Liver (tissue), 9 donors: ENCODE data around the gene SNCA. TPM values are rescaled to one million over a fixed set of nuclear protein-coding genes. Genes with fewer than 3 reads are reported as not detected.

Experiments
- DNase-seq: peaks from one replicate; pipeline ENCODE4 v3.0.0-alpha.2; 2017; ENCODE audit warnings: low spot score
- H3K27ac ChIP-seq, 2 donors: one replicate each; pipeline ENCODE4 v1.7.0; 2013; ENCODE audit warnings: inconsistent platforms in 2 of 2, low read length in 2 of 2, control low read depth in 1 of 2, low read depth in 1 of 2, mild to moderate bottlenecking in 1 of 2
- H3K27me3 ChIP-seq, 4 donors: one replicate each; pipeline versions ENCODE4 v1.6.1 to v1.7.0; 2013; ENCODE audit warnings: low read length in 3 of 4, inconsistent platforms in 1 of 4, mild to moderate bottlenecking in 1 of 4, moderate library complexity in 1 of 4; ENCODE audit not compliant: control insufficient read depth in 4 of 4, insufficient read depth in 4 of 4
- H3K36me3 ChIP-seq, 4 donors: one replicate each; pipeline versions ENCODE4 v1.6.1 to v1.7.0; 2013; ENCODE audit warnings: low read length in 3 of 4, mild to moderate bottlenecking in 3 of 4, low read depth in 1 of 4, moderate library complexity in 1 of 4; ENCODE audit not compliant: control insufficient read depth in 4 of 4, insufficient read depth in 3 of 4
- H3K4me1 ChIP-seq, 4 donors: one replicate each; pipeline versions ENCODE4 v1.6.1 to v1.7.0; 2013; ENCODE audit warnings: low read length in 3 of 4, mild to moderate bottlenecking in 3 of 4, moderate library complexity in 1 of 4; ENCODE audit not compliant: control insufficient read depth in 4 of 4, insufficient read depth in 4 of 4
- H3K4me3 ChIP-seq, 3 donors: one replicate each; pipeline versions ENCODE4 v1.6.1 to v1.7.0; 2013; ENCODE audit warnings: low read length in 3 of 3, control low read depth in 1 of 3, low read depth in 1 of 3, mild to moderate bottlenecking in 1 of 3
- H3K9ac ChIP-seq, 2 donors: one replicate each; pipeline ENCODE4 v1.7.0; 2013; ENCODE audit warnings: low read length in 2 of 2, mild to moderate bottlenecking in 2 of 2, moderate library complexity in 2 of 2, control low read depth in 1 of 2, low read depth in 1 of 2
- H3K9me3 ChIP-seq, 4 donors: one replicate each; pipeline versions ENCODE4 v1.6.1 to v1.7.0; 2013; ENCODE audit warnings: low read length in 3 of 4; ENCODE audit not compliant: control insufficient read depth in 4 of 4
- ATF3 ChIP-seq: IDR thresholded peaks from 2 replicates; pipeline ENCODE4 v1.6.1; 2016; ENCODE audit warnings: antibody characterized with exemption
- CTCF ChIP-seq: fragments of 150-350 bp; IDR thresholded peaks from 2 replicates; pipeline ENCODE4 v1.5.1; 2017; ENCODE audit warnings: improper control_type of control experiment, low read depth, low read length; ENCODE audit not compliant: missing input control
- EGR1 ChIP-seq, 2 donors: IDR thresholded peaks; 2 replicates each; pipeline ENCODE4 v1.6.1; 2016 to 2018; ENCODE audit warnings: antibody characterized with exemption in 2 of 2, low read depth in 2 of 2
- FOXA2 ChIP-seq: IDR thresholded peaks from 2 replicates; pipeline ENCODE4 v1.6.1; 2016; ENCODE audit warnings: antibody characterized with exemption
- GABPA ChIP-seq, 2 donors: IDR thresholded peaks in 1 of 2; conservative IDR thresholded peaks in 1 of 2; 2 replicates each; pipeline ENCODE4 v1.6.1; 2016; ENCODE audit warnings: antibody characterized with exemption in 2 of 2, mild to moderate bottlenecking in 1 of 2, moderate library complexity in 1 of 2
- HNF4A ChIP-seq, 2 donors: conservative IDR thresholded peaks; 2 replicates each; pipeline ENCODE4 v1.6.1; 2016; ENCODE audit warnings: antibody characterized with exemption in 2 of 2, mild to moderate bottlenecking in 2 of 2
- HNF4G ChIP-seq: IDR thresholded peaks from 2 replicates; pipeline ENCODE4 v1.6.1; 2016; ENCODE audit warnings: antibody characterized with exemption
- JUND ChIP-seq, 2 donors: IDR thresholded peaks; 2 replicates each; pipeline ENCODE4 v1.6.1; 2016; ENCODE audit warnings: antibody characterized with exemption in 2 of 2
- MAX ChIP-seq: IDR thresholded peaks from 2 replicates; pipeline ENCODE4 v1.6.1; 2016; ENCODE audit warnings: antibody characterized with exemption
- NR2F2 ChIP-seq: IDR thresholded peaks from 2 replicates; pipeline ENCODE4 v1.6.1; 2016; ENCODE audit warnings: antibody characterized with exemption
- RAD21 ChIP-seq, 2 donors: IDR thresholded peaks; 2 replicates each; pipeline ENCODE4 v1.6.1; 2016; ENCODE audit warnings: antibody characterized with exemption in 2 of 2, mild to moderate bottlenecking in 2 of 2
- REST ChIP-seq: IDR thresholded peaks from 2 replicates; pipeline ENCODE4 v1.6.1; 2016; ENCODE audit warnings: antibody characterized with exemption, mild to moderate bottlenecking
- RXRA ChIP-seq, 2 donors: IDR thresholded peaks; 2 replicates each; pipeline ENCODE4 v1.6.1; 2017 to 2018; ENCODE audit warnings: antibody characterized with exemption in 2 of 2, mild to moderate bottlenecking in 1 of 2
- SP1 ChIP-seq: IDR thresholded peaks from 2 replicates; pipeline ENCODE4 v1.6.1; 2018; ENCODE audit warnings: antibody characterized with exemption, mild to moderate bottlenecking
- TAF1 ChIP-seq: conservative IDR thresholded peaks from 2 replicates; pipeline ENCODE4 v1.6.1; 2016; ENCODE audit warnings: antibody characterized with exemption, mild to moderate bottlenecking
- YY1 ChIP-seq: IDR thresholded peaks from 2 replicates; pipeline ENCODE4 v1.6.1; 2016; ENCODE audit warnings: antibody characterized with exemption, mild to moderate bottlenecking
- ZBTB33 ChIP-seq: IDR thresholded peaks from 2 replicates; pipeline ENCODE4 v1.6.1; 2016; ENCODE audit warnings: antibody characterized with exemption
- WGBS: extraction: QIAGEN DNeasy Blood & Tissue Kit; methylation state at CpG from one replicate; pipeline ENCODE4 v1.1.7; 2013; 5-methylcytosine and 5-hydroxymethylcytosine counted together
- polyA plus RNA-seq, 2 donors: library from polyadenylated mRNA; stranded (reverse) in 1 of 2; unstranded in 1 of 2; fragments of 200-250 nt in 1 of 2; fragments of >200 nt in 1 of 2; fragmentation: Nextera tagmentation in 1 of 2; extraction: Ambion mirVana in 1 of 2; gene quantifications; one replicate each; pipeline versions ENCODE4 v1.2.1 to v1.2.3, GENCODE V29; 2013 to 2015
- total RNA-seq, 2 donors: library from RNA; depleted of rRNA; stranded (reverse); fragments of >200 nt; gene quantifications; one replicate each; pipeline ENCODE4 v1.2.3, GENCODE V29; 2014
- donor health status: healthy.
- donor health status: healthy.
- donor health status: healthy.
- donor health status: healthy.
- donor health status: healthy.

The SNCA gene
- total and polyA plus RNA-seq, 4 donors: 0.44 to 292 (median 0.70) TPM

GRCh38 chr4:89685690-89686089 lies 151.3 kb downstream of the SNCA start:
- no peak overlapping the region for H3K27ac ChIP-seq
- no peaks in the 10 kb centered on the region for H3K9me3 ChIP-seq
- DNase-seq: no peak
- no peak for TF ChIP-seq HNF4G
- TF ChIP-seq MAX: no peak
- no peak for TF ChIP-seq TAF1
- no peak for TF ChIP-seq RXRA (IDR thresholded peaks at IDR 0.05)
- TF ChIP-seq REST: no peak
- TF ChIP-seq CTCF: no peak
- no peak for TF ChIP-seq ZBTB33
- no peak for TF ChIP-seq ATF3
- TF ChIP-seq FOXA2: no peak
- no peak for TF ChIP-seq HNF4A (conservative IDR thresholded peaks at IDR 0.05)
- TF ChIP-seq NR2F2: no peak
- no peak for TF ChIP-seq YY1
- no peak for TF ChIP-seq EGR1 (IDR thresholded peaks at IDR 0.05; ENCODE audit: low read depth in 2 of 2)
- TF ChIP-seq RAD21 (IDR thresholded peaks at IDR 0.05): no peak
- TF ChIP-seq GABPA (IDR thresholded peaks at IDR 0.05 in 1 of 2, conservative IDR thresholded peaks at IDR 0.05 in 1 of 2): no peak
- H3K36me3 ChIP-seq: no peaks in the 10 kb centered on the region
- H3K27me3 ChIP-seq: no peaks in the 10 kb centered on the region
- H3K4me1 ChIP-seq: no peaks in the 10 kb centered on the region
- no peak overlapping the region for H3K9ac ChIP-seq
- 77% methylated on average over 4 of the region's 4 CpGs for WGBS
- no peak overlapping the region for H3K4me3 ChIP-seq

GRCh38 chr4:89685277-89685676 lies 151.7 kb downstream of the SNCA start:
- Histone ChIP-seq H3K4me3 (no peak overlapping the region), H3K36me3 (no peaks in the 10 kb centered on the region), H3K4me1 (no peaks in the 10 kb centered on the region), H3K27me3 (no peaks in the 10 kb centered on the region), H3K27ac (no peak overlapping the region), H3K9ac (no peak overlapping the region), H3K9me3 (no peaks in the 10 kb centered on the region)
- 34% methylated on average over 1 of the region's 1 CpG for WGBS
- DNase-seq: no peak
- TF ChIP-seq RXRA (IDR thresholded peaks at IDR 0.05) (no peak), NR2F2 (no peak), MAX (no peak), JUND (IDR thresholded peaks at IDR 0.05) (no peak), ATF3 (no peak), FOXA2 (no peak), ZBTB33 (no peak), EGR1 (IDR thresholded peaks at IDR 0.05; ENCODE audit: low read depth in 2 of 2) (no peak), YY1 (no peak), HNF4G (no peak), REST (no peak), HNF4A (conservative IDR thresholded peaks at IDR 0.05) (no peak), SP1 (no peak), GABPA (IDR thresholded peaks at IDR 0.05 in 1 of 2, conservative IDR thresholded peaks at IDR 0.05 in 1 of 2) (no peak)
